Neural cell (in vitro differentiated cells): ENCODE measurements around the gene VLDLR. TPM values are rescaled to one million over a fixed set of nuclear protein-coding genes. Genes with fewer than 3 reads are reported as not detected.

Source experiments
- H2AFZ ChIP-seq: fragments of 200-600, 300-800 bp; sonication (generic), shearing (Covaris generic); 2 replicates; pipeline ENCODE4 v1.6.0; 2014; ENCODE audit warnings: low read depth, mild to moderate bottlenecking, antibody characterized with exemption, low read length, moderate library complexity
- H3F3A ChIP-seq: fragments of 200-600 bp; shearing (Covaris generic); 2 replicates; pipeline ENCODE4 v1.6.1; 2016; ENCODE audit warnings: mild to moderate bottlenecking, moderate library complexity, mixed read lengths, antibody characterized with exemption, low read length; ENCODE audit not compliant: insufficient read depth, poor library complexity, severe bottlenecking
- H3K27ac ChIP-seq: fragments of 200-600, 300-800 bp; sonication (generic), shearing (Covaris generic); 2 replicates; pipeline ENCODE4 v1.5.1; 2014; ENCODE audit warnings: mild to moderate bottlenecking, low read length, moderate library complexity
- H3K27me3 ChIP-seq: fragments of 300-800, 200-600 bp; sonication (generic), shearing (Covaris generic); 2 replicates; pipeline ENCODE4 v1.6.0; 2014; ENCODE audit warnings: mild to moderate bottlenecking, low read depth, low read length, moderate library complexity; ENCODE audit not compliant: insufficient read depth
- H3K36me3 ChIP-seq: fragments of 300-800, 200-600 bp; sonication (generic), shearing (Covaris generic); 2 replicates; pipeline ENCODE4 v1.5.1; 2014; ENCODE audit warnings: mild to moderate bottlenecking, antibody characterized with exemption, low read length, moderate library complexity; ENCODE audit not compliant: insufficient read depth
- H3K4me2 ChIP-seq: fragments of 300-800, 200-600 bp; sonication (generic), shearing (Covaris generic); 2 replicates; pipeline ENCODE4 v1.6.0; 2014; ENCODE audit warnings: mild to moderate bottlenecking, low read length
- H3K4me3 ChIP-seq: fragments of 300-800, 200-600 bp; sonication (generic), shearing (Covaris generic); 2 replicates; pipeline ENCODE4 v1.5.1; 2014; ENCODE audit warnings: mild to moderate bottlenecking, low read length, moderate library complexity
- H3K79me2 ChIP-seq: fragments of 200-600 bp; shearing (Covaris generic); replicated peaks from 2 replicates; pipeline ENCODE4 v1.6.0; 2014; ENCODE audit warnings: mild to moderate bottlenecking, low read length, moderate library complexity; ENCODE audit not compliant: insufficient read depth
- H3K9ac ChIP-seq: fragments of 300-800, 200-600 bp; sonication (generic), shearing (Covaris generic); 2 replicates; pipeline ENCODE4 v1.6.1; 2016; ENCODE audit warnings: mild to moderate bottlenecking, low read length, mixed read lengths
- H3K9me2 ChIP-seq: fragments of 200-600 bp; shearing (Covaris generic); 2 replicates; pipeline ENCODE4 v1.6.1; 2016; ENCODE audit warnings: mild to moderate bottlenecking, low read length, mixed read lengths; ENCODE audit not compliant: insufficient read depth
- H3K9me3 ChIP-seq: fragments of 200-600, 300-800 bp; sonication (generic), shearing (Covaris generic); 2 replicates; pipeline ENCODE4 v1.6.1; 2016; ENCODE audit warnings: mild to moderate bottlenecking, mixed run types, low read length, moderate library complexity, mixed read lengths
- H4K20me1 ChIP-seq: fragments of 200-600 bp; shearing (Covaris generic); 2 replicates; pipeline ENCODE4 v1.6.1; 2016; ENCODE audit warnings: mild to moderate bottlenecking, mixed run types; ENCODE audit not compliant: insufficient read depth
- EP300 ChIP-seq: fragments of 450-650 bp; conservative IDR thresholded peaks from 2 replicates; pipeline ENCODE4 v1.6.1; 2014; ENCODE audit warnings: antibody characterized with exemption, mild to moderate bottlenecking, moderate library complexity; ENCODE audit not compliant: poor library complexity, severe bottlenecking
- EZH2 ChIP-seq: fragments of 200-600, 300-800 bp; shearing (Covaris generic), sonication (generic); IDR thresholded peaks from 2 replicates; pipeline ENCODE4 v1.6.1; 2014; ENCODE audit warnings: antibody characterized with exemption, low read length, borderline replicate concordance, mild to moderate bottlenecking; ENCODE audit not compliant: insufficient read depth, poor library complexity, severe bottlenecking
- MXI1 ChIP-seq: fragments of 450-650 bp; conservative IDR thresholded peaks from 2 replicates; pipeline ENCODE4 v1.6.1; 2014; ENCODE audit warnings: antibody characterized with exemption, mild to moderate bottlenecking; ENCODE audit not compliant: poor library complexity, severe bottlenecking
- POLR2AphosphoS5 ChIP-seq: IDR thresholded peaks from 2 replicates; pipeline ENCODE4 v1.6.1; 2012
- RAD21 ChIP-seq: fragments of 450-650 bp; conservative IDR thresholded peaks from 2 replicates; pipeline ENCODE4 v1.6.1; 2014; ENCODE audit warnings: antibody characterized with exemption, mild to moderate bottlenecking, moderate library complexity
- SMC3 ChIP-seq: fragments of 450-650 bp; conservative IDR thresholded peaks from 2 replicates; pipeline ENCODE4 v1.6.1; 2014; ENCODE audit warnings: antibody characterized with exemption, mild to moderate bottlenecking, moderate library complexity; ENCODE audit not compliant: poor library complexity
- TAF1 ChIP-seq: IDR thresholded peaks from 2 replicates; pipeline ENCODE4 v1.6.1; 2012; ENCODE audit warnings: low read depth
- polyA plus RNA-seq: library from polyadenylated mRNA; depleted of rRNA; stranded (reverse); fragments of >200 nt; gene quantifications from 2 replicates; pipeline ENCODE4 v1.2.3, GENCODE V29; 2014
- TF ChIP-seq, protein P1 (sequence below): IDR thresholded peaks from 2 replicates; pipeline ENCODE4 v1.6.1; 2012; ENCODE audit warnings: borderline replicate concordance
- TF ChIP-seq, protein P2 (sequence below): fragments of 450-650 bp; IDR thresholded peaks from 2 replicates; pipeline ENCODE4 v1.5.1; 2014; ENCODE audit warnings: antibody characterized with exemption, mild to moderate bottlenecking, moderate library complexity; ENCODE audit not compliant: poor library complexity, severe bottlenecking

Gene VLDLR
- polyA plus RNA-seq, 1 donor from 2014 or later, result 62.7 TPM

DNA sequence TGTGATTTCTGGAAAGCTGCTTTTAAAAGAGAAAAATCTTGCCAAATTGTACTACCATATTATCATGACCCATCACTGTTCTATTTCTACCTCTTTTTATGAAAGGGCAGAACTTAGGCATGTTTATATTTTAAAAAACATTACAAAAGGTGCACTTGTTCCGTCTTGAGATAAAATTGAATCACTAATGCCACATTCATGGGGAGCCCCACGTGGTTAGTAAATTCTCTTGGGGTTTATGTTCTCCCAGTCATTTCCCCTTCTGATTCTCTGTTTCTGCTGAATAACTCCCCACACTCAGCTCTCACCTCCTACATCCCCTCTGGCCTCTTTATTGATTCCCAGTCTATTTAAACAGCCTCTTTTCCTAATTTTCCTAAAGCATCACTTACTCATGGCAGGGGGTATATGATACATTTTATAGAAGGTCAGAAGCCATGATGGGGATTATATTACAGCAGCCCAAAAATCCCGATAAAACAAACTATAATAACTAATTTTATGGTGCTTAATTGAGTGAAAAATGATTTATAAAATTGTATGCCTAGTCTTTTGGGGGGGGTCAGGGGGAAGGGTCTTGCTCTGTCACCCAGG lies 19.7 kb upstream of the VLDLR start:
- Histone ChIP-seq H3K9ac (no peak overlapping the region), H3K27ac (no peak overlapping the region), H2AFZ (no peak overlapping the region), H3K9me3 (no peaks in the 10 kb centered on the region), H3K27me3 (no peaks in the 10 kb centered on the region), H3F3A (no peaks in the 10 kb centered on the region), H4K20me1 (no peaks in the 10 kb centered on the region), H3K36me3 (no peaks in the 10 kb centered on the region), H3K79me2 (no peaks in the 10 kb centered on the region), H3K4me3 (no peak overlapping the region), H3K4me2 (no peak overlapping the region), H3K9me2 (no peaks in the 10 kb centered on the region)
- no peak for TF ChIP-seq RAD21

DNA sequence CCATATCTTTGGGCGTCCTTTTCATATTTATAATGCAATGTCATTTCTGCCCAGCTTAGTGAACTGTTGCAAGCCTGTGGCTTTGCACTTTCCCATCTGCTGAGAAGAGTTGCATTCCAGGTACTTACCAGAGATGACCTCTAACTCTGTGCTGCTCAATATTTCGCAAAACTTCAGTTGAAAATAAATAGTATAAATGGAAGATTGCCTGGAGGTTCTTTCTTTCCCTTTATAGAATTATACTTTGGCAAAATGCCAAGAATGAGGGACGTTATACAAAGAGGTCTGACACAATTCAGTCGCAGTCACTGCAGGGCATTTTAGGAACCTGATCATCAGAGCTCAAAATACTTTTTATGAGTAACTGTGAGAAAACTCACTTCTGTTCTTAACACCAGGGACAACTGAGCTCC lies 18.9 kb upstream of the VLDLR start:
- no peak overlapping the region for H3K9ac ChIP-seq
- no peaks in the 10 kb centered on the region for H3K36me3 ChIP-seq
- no peak overlapping the region for H3K4me2 ChIP-seq
- no peak overlapping the region for H3K4me3 ChIP-seq
- H3K27me3 ChIP-seq, result no peaks in the 10 kb centered on the region
- H3K79me2 ChIP-seq, result no peaks in the 10 kb centered on the region
- H2AFZ ChIP-seq, result no peak overlapping the region
- no peaks in the 10 kb centered on the region for H3F3A ChIP-seq
- H3K9me3 ChIP-seq, result no peaks in the 10 kb centered on the region
- H3K9me2 ChIP-seq, result no peaks in the 10 kb centered on the region
- no peaks in the 10 kb centered on the region for H4K20me1 ChIP-seq
- TF ChIP-seq EP300, result no peak
- TF ChIP-seq, protein P1, sequence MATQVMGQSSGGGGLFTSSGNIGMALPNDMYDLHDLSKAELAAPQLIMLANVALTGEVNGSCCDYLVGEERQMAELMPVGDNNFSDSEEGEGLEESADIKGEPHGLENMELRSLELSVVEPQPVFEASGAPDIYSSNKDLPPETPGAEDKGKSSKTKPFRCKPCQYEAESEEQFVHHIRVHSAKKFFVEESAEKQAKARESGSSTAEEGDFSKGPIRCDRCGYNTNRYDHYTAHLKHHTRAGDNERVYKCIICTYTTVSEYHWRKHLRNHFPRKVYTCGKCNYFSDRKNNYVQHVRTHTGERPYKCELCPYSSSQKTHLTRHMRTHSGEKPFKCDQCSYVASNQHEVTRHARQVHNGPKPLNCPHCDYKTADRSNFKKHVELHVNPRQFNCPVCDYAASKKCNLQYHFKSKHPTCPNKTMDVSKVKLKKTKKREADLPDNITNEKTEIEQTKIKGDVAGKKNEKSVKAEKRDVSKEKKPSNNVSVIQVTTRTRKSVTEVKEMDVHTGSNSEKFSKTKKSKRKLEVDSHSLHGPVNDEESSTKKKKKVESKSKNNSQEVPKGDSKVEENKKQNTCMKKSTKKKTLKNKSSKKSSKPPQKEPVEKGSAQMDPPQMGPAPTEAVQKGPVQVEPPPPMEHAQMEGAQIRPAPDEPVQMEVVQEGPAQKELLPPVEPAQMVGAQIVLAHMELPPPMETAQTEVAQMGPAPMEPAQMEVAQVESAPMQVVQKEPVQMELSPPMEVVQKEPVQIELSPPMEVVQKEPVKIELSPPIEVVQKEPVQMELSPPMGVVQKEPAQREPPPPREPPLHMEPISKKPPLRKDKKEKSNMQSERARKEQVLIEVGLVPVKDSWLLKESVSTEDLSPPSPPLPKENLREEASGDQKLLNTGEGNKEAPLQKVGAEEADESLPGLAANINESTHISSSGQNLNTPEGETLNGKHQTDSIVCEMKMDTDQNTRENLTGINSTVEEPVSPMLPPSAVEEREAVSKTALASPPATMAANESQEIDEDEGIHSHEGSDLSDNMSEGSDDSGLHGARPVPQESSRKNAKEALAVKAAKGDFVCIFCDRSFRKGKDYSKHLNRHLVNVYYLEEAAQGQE, result no peak
- TF ChIP-seq POLR2AphosphoS5, result no peak
- no peak for TF ChIP-seq RAD21
- TF ChIP-seq, protein P2, sequence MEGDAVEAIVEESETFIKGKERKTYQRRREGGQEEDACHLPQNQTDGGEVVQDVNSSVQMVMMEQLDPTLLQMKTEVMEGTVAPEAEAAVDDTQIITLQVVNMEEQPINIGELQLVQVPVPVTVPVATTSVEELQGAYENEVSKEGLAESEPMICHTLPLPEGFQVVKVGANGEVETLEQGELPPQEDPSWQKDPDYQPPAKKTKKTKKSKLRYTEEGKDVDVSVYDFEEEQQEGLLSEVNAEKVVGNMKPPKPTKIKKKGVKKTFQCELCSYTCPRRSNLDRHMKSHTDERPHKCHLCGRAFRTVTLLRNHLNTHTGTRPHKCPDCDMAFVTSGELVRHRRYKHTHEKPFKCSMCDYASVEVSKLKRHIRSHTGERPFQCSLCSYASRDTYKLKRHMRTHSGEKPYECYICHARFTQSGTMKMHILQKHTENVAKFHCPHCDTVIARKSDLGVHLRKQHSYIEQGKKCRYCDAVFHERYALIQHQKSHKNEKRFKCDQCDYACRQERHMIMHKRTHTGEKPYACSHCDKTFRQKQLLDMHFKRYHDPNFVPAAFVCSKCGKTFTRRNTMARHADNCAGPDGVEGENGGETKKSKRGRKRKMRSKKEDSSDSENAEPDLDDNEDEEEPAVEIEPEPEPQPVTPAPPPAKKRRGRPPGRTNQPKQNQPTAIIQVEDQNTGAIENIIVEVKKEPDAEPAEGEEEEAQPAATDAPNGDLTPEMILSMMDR, result no peak
- no peak for TF ChIP-seq EZH2
- no peak for TF ChIP-seq SMC3
- no peak for TF ChIP-seq TAF1
- no peak for TF ChIP-seq MXI1
- H3K27ac ChIP-seq, result no peak overlapping the region

DNA sequence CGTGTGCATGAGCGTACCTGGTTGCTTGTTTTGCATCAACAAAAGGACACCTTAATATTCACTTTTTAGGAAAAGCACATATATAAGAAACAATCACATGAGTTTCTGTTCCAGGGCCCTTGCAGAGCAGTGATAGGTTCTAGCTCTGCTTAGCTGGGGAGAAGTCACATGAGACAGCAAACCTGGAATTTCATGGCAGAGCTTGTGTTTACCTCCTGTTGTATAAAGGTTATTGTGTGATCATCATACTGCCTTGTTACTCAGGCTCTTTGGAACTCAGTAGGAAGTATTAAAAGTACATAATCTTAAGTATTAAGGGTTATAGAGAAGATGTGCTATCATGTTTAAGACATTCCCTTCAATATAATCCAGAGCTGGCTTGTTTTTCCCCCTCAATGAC lies 18.0 kb upstream of the VLDLR start:
- Histone ChIP-seq H2AFZ (no peak overlapping the region), H3K27ac (no peak overlapping the region), H3K79me2 (no peaks in the 10 kb centered on the region), H3K27me3 (no peaks in the 10 kb centered on the region), H3K9me2 (no peaks in the 10 kb centered on the region), H3K9me3 (no peaks in the 10 kb centered on the region), H3K36me3 (no peaks in the 10 kb centered on the region), H3K4me3 (no peak overlapping the region), H3K4me2 (no peak overlapping the region), H4K20me1 (no peaks in the 10 kb centered on the region), H3F3A (no peaks in the 10 kb centered on the region), H3K9ac (no peak overlapping the region)
- TF ChIP-seq MXI1, result no peak
- TF ChIP-seq, protein P1, result no peak
- no peak for TF ChIP-seq EZH2
- TF ChIP-seq POLR2AphosphoS5, result no peak
- no peak for TF ChIP-seq RAD21
